Parathyroid adenoma (tissue), 2 donors: ENCODE results near the gene MS4A1.

ENCODE experiments used
- H2AFZ ChIP-seq: fragments of 300-600 bp; sonication (generic); one replicate; pipeline ENCODE4 v1.7.0; 2017; ENCODE audit warnings: antibody characterized with exemption, mild to moderate bottlenecking
- H3K27ac ChIP-seq: fragments of 300-600 bp; sonication (generic); one replicate; pipeline ENCODE4 v1.7.0; 2017
- H3K27me3 ChIP-seq: fragments of 300-600 bp; sonication (generic); one replicate; pipeline ENCODE4 v1.7.0; 2017; ENCODE audit warnings: low read length; ENCODE audit not compliant: control insufficient read depth, insufficient read depth
- H3K36me3 ChIP-seq: fragments of 300-600 bp; sonication (generic); one replicate; pipeline ENCODE4 v1.7.0; 2017; ENCODE audit warnings: low read length; ENCODE audit not compliant: control insufficient read depth, insufficient read depth
- H3K4me1 ChIP-seq: fragments of 300-600 bp; sonication (generic); one replicate; pipeline ENCODE4 v1.7.0; 2017; ENCODE audit warnings: control low read depth
- H3K4me2 ChIP-seq: fragments of 300-600 bp; sonication (generic); one replicate; pipeline ENCODE4 v1.7.0; 2017; ENCODE audit warnings: low read length
- H3K4me3 ChIP-seq: fragments of 300-600 bp; sonication (generic); one replicate; pipeline ENCODE4 v1.7.0; 2017; ENCODE audit warnings: low read depth, low read length
- H3K79me2 ChIP-seq: fragments of 300-600 bp; sonication (generic); one replicate; pipeline ENCODE4 v1.7.0; 2017; ENCODE audit warnings: control low read depth
- H3K9ac ChIP-seq: fragments of 300-600 bp; sonication (generic); one replicate; pipeline ENCODE4 v1.7.0; 2017; ENCODE audit warnings: mild to moderate bottlenecking
- H3K9me3 ChIP-seq: fragments of 300-600 bp; sonication (generic); one replicate; pipeline ENCODE4 v1.7.0; 2017; ENCODE audit warnings: low read length; ENCODE audit not compliant: control insufficient read depth
- TF ChIP-seq, protein P1 (sequence below): fragments of 300-600 bp; sonication (generic); IDR thresholded peaks from one replicate; pipeline ENCODE4 v1.7.0; 2017; ENCODE audit warnings: antibody characterized with exemption, mild to moderate bottlenecking
- donor health status: primary hyperparathyroidism.

Gene MS4A1

DNA sequence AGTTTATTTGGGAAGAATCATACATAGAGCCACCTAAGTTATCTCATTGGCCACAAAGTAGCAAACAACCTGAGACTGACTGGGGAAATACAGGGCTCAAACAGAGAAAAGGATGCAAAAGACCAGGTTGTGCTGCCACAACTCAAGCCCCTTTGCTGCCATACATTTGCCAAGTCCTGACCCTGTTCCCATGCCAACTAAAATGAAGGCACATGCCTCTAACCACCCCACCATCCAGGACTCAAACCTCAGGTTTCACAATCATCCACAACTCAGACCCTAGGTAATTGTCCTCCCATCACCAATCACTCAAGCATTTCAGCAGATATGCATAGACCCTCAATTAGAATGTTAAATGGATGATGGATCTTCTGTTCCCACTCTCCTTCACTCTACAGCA is 1.4 kb upstream of the MS4A1 start:
- TF ChIP-seq, protein P1, sequence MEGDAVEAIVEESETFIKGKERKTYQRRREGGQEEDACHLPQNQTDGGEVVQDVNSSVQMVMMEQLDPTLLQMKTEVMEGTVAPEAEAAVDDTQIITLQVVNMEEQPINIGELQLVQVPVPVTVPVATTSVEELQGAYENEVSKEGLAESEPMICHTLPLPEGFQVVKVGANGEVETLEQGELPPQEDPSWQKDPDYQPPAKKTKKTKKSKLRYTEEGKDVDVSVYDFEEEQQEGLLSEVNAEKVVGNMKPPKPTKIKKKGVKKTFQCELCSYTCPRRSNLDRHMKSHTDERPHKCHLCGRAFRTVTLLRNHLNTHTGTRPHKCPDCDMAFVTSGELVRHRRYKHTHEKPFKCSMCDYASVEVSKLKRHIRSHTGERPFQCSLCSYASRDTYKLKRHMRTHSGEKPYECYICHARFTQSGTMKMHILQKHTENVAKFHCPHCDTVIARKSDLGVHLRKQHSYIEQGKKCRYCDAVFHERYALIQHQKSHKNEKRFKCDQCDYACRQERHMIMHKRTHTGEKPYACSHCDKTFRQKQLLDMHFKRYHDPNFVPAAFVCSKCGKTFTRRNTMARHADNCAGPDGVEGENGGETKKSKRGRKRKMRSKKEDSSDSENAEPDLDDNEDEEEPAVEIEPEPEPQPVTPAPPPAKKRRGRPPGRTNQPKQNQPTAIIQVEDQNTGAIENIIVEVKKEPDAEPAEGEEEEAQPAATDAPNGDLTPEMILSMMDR: no peak
- H3K27ac ChIP-seq: no peak overlapping the region
- H3K4me2 ChIP-seq: no peak overlapping the region
- H3K9me3 ChIP-seq: no peaks in the 10 kb centered on the region
- H3K36me3 ChIP-seq: no peaks in the 10 kb centered on the region
- H3K4me1 ChIP-seq: no peaks in the 10 kb centered on the region
- H3K4me3 ChIP-seq: no peak overlapping the region
- H3K79me2 ChIP-seq: no peaks in the 10 kb centered on the region
- H3K9ac ChIP-seq: no peak overlapping the region
- no peak overlapping the region for H2AFZ ChIP-seq
- no peaks in the 10 kb centered on the region for H3K27me3 ChIP-seq

GRCh38 chr11:60457576-60457975 is 1.9 kb downstream of the MS4A1 start:
- no peaks in the 10 kb centered on the region for H3K36me3 ChIP-seq
- H3K27ac ChIP-seq: no peak overlapping the region
- no peak overlapping the region for H2AFZ ChIP-seq
- H3K4me1 ChIP-seq: no peaks in the 10 kb centered on the region
- H3K9me3 ChIP-seq: no peaks in the 10 kb centered on the region
- H3K79me2 ChIP-seq: no peaks in the 10 kb centered on the region
- TF ChIP-seq, protein P1: no peak
- H3K27me3 ChIP-seq: no peaks in the 10 kb centered on the region
- H3K9ac ChIP-seq: no peak overlapping the region
- no peak overlapping the region for H3K4me3 ChIP-seq
- no peak overlapping the region for H3K4me2 ChIP-seq

DNA sequence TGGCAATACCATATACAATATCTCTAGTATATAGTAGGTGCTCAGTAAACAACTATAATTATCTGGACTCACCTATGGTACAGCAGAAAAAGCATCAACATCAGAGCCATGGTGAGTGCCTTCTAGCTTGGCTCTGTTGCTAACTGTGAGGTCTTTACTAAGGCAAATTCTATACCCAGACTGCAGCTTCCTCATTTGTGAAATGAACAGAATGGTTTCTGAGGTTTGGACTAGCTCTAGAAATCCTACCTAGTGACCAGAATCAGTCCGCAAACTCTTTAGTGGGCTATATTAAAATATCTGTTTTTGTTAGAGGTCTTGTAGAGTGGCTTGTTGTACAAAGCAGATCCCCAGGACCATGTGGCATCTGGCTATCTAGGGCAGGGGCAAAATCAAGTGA is 3.7 kb downstream of the MS4A1 start:
- H3K27ac ChIP-seq: no peak overlapping the region
- H3K79me2 ChIP-seq: no peaks in the 10 kb centered on the region
- H3K4me3 ChIP-seq: no peak overlapping the region
- H3K4me2 ChIP-seq: no peak overlapping the region
- no peaks in the 10 kb centered on the region for H3K4me1 ChIP-seq
- no peak overlapping the region for H3K9ac ChIP-seq
- no peaks in the 10 kb centered on the region for H3K27me3 ChIP-seq
- H2AFZ ChIP-seq: no peak overlapping the region
- TF ChIP-seq, protein P1: no peak
- H3K36me3 ChIP-seq: no peaks in the 10 kb centered on the region
- no peaks in the 10 kb centered on the region for H3K9me3 ChIP-seq

DNA sequence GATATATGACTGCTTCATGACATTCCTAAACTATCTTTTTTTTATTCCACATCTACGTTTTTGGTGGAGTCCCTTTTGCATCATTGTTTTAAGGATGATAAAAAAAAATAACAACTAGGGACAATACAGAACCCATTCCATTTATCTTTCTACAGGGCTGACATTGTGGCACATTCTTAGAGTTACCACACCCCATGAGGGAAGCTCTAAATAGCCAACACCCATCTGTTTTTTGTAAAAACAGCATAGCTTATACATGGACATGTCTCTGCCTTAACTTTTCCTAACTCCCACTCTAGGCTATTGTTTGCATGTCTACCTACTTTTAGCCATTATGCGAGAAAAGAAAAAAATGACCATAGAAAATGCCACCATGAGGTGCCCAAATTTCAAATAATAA is 13.2 kb downstream of the MS4A1 start:
- TF ChIP-seq, protein P1: no peak
- Histone ChIP-seq H3K27me3 (no peaks in the 10 kb centered on the region), H3K4me3 (no peak overlapping the region), H3K4me2 (no peak overlapping the region), H3K79me2 (no peaks in the 10 kb centered on the region), H3K27ac (no peak overlapping the region), H2AFZ (no peak overlapping the region), H3K36me3 (no peaks in the 10 kb centered on the region), H3K4me1 (no peaks in the 10 kb centered on the region), H3K9me3 (no peaks in the 10 kb centered on the region), H3K9ac (no peak overlapping the region)

GRCh38 chr11:60469723-60470122 is 14.1 kb downstream of the MS4A1 start:
- no peak overlapping the region for H3K9ac ChIP-seq
- no peak overlapping the region for H3K27ac ChIP-seq
- no peaks in the 10 kb centered on the region for H3K4me1 ChIP-seq
- H3K79me2 ChIP-seq: no peaks in the 10 kb centered on the region
- H3K4me2 ChIP-seq: no peak overlapping the region
- no peaks in the 10 kb centered on the region for H3K27me3 ChIP-seq
- H3K36me3 ChIP-seq: no peaks in the 10 kb centered on the region
- H3K9me3 ChIP-seq: no peaks in the 10 kb centered on the region
- no peak overlapping the region for H2AFZ ChIP-seq
- TF ChIP-seq, protein P1: no peak
- H3K4me3 ChIP-seq: no peak overlapping the region
